HG02571 (cell line): ENCODE data around the gene ARVCF.

Experiments used
- ATAC-seq: cut with Tn5 transposase; IDR thresholded peaks from one replicate; pipeline ENCODE4 v1.9.1; 2021; ENCODE audit warnings: mild to moderate bottlenecking, moderate library complexity; ENCODE audit not compliant: unreplicated experiment

The ARVCF gene

GRCh38 chr22:19987394-19988306 is 29.0 kb downstream of the ARVCF start:
- no peak for ATAC-seq

DNA sequence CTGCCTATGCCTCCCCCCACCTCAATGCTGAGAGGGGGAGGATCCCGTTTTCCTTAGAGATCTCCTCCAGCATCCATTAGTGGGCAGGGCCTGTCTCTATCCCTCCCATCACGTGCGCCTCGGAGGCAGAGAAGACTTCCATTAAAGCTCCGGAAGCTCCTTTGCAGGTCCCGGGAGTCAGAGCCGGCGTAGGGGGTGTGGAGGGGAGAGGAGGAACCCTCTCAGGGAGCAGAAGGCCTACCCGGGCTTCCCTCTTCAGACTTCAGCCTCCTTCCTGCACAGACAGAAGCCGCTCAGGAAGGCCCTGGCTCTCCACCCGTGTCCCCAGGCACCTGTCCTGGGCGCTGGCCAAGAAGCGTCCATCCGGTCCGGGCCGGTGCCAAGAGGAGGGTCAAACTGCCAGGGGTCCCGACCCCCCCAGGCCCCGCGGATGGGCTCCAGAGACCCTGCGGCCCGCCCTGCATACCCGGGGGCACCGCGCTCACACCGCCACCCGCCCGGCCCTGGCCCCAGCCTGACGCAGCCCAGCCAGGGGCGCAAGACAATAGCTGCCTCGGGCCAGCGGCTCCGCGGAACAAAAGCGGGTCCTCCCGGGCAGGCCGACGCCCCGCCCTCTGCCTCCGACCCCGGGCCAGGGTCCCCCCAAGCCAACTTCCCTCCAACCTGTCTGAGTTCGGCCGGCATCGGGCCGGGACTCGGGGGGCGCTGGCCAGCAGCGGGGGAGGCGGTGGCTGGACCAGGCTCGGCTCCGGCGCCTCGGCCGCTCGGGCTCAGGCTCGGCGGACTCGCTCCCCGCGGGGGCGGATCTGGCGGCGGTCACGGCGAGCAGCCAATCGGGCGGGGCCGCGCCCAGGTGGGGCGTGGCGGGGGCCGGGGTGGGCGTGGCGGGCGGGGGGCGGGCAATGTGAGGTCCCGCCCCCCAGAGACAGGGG is 29.9 kb downstream of the ARVCF start:
- ATAC-seq: no peak

DNA sequence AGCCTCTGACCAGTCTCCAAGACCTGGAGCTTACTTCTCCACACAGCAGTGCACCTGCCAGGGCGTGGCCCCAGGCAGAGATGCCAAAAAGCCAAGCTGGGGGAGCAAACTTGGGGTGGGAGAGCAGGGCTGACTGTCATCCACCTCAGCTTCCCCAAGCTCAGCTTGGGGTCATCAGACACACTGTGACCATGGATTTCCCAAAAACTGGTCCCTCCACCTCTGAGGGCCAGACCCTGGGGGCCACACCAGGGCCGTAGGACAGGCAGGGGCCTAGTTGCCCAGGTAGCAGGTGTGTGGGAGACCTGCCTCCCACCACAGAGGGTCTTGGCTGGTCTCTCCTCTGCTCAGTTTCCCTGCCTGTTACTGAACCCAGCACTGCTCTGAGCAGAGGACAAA is 30.6 kb downstream of the ARVCF start:
- no peak for ATAC-seq

- ATAC-seq: no peak
Measured at GRCh38 chr22:19984851-19985811, 31.5 kb downstream of the ARVCF start.

DNA sequence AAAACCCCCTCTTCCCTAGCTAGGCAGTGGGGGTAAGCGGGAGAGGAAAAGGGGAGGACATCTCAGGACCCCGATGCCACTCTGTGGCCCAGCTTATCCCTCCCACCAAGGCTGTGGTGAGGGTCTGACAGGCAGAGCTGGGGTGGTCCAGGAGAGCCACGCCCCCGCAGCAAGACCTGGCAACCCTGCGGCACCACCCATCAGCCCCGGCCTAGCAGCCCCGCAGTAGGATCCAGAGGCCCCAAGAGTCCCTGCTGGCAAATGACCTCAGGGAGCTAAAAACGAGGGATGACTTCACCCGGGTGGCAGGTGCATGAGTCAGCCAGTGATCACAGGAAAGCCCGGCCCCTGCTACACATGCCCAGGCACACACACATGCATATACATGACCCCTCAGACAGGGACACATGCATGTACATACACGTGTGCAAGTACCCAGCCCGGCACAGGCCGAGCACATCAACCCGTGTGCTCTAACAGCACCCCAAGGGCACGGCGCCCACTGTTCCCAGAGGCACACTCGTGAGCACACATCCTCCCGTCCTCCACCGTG is 32.3 kb downstream of the ARVCF start:
- ATAC-seq: no peak

- ATAC-seq: no peak
Measured at GRCh38 chr22:19983741-19984140, 32.9 kb downstream of the ARVCF start.

- ATAC-seq: no peak
Measured at GRCh38 chr22:19982991-19983578, 33.5 kb downstream of the ARVCF start.

DNA sequence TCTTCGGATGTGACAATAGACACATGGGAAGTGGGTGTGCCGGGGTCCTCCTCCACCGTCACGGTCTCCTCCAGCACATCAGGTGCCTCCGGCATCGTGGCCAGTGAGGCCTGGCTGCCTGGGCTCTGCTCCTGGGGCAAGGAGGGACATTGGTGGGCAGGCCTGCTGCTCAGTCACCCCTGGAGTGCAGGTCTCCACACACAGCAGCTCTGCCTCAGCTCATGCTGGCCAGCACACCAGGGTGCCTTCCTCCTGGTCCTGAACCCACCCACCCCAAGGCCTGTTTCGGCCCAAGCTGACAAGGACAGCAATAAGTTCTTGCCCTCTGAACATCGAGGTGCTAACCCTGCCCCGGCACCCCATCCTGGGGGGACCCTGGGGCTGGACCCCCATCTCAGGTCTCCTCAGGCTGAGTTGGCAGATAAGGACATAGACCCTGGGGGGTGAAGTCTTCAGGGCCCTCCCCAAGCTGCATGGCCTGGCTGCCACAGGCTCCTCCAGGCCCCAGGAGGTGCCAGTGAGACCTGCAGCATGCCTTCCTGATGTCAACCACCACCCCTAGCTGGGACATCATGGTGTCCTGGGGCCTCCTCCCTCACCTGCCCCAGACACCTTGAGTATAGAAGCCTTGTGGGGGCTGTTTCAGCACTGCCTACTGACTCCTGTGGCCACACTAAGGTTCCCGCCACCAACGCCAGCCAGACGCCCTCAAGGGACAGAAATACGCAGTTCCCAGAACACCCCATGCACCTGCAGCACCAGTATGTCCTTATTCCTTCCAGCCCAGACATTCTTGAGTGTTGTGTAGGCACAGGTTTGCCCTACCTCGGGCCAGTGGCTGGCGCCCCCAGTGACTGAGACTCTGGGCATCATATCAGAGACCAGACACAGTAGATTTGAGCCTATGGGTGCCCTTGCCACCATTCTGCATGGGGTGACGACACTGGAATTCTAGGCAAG is 34.4 kb downstream of the ARVCF start:
- no peak for ATAC-seq

GRCh38 chr22:19981171-19981960 is 35.3 kb downstream of the ARVCF start:
- ATAC-seq: no peak

GRCh38 chr22:19980766-19981165 is 35.9 kb downstream of the ARVCF start:
- no peak for ATAC-seq

DNA sequence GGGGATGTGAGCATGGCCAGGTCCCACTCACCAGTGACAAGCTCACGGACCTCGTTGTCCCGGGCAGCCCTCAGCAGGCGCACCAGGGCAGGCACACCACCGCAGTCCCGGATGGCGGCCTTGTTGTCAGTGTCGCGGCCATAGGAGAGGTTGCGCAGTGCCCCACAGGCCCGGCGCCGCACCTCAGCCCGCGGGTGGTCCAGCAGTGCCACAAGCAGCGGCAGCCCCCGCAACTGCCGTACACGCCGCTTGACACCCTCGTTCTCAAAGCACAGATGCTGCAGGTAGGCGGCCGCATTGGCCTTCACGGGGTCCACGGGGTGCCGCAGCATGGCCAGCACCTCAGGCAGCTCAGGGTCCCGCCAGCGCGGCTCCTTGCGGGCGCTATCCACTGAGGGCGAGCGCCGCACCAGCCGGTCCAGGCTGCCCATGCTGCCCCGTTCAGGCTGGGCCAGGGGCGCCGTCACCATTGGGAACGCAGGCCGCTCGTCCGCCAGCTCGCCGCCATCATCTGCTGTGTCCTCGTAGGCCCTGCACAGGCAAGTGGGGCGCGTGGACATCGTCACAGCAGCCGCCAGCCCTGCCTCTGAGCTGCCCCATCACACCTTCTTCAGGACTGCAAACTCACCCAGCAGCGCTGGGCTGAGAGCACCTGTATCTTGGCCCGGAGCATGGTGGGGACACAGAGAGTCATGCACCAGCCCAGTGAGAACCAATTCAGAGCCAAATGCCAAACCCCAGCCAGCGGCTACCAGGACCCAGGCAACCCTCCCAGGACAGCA is 36.7 kb downstream of the ARVCF start:
- no peak for ATAC-seq

DNA sequence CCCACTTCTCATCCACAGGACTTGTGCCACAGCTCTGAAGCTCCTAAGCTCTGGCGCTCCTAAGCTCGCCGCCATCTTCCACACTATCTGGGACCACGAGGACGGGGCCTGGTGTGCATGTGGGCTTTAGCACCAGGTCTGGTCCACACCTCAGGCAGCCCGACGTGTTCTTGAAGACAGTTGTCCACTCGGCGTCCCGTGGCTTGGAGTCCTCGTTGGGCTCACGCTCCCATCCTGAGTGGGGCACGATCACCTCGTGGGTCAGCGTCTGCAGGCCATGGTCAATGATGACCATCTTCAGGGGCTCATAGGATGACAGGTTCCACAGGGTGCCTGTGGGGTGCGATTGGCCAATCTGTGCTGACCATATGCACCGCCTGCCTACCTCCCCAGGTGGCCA is 37.9 kb downstream of the ARVCF start:
- ATAC-seq: no peak

DNA sequence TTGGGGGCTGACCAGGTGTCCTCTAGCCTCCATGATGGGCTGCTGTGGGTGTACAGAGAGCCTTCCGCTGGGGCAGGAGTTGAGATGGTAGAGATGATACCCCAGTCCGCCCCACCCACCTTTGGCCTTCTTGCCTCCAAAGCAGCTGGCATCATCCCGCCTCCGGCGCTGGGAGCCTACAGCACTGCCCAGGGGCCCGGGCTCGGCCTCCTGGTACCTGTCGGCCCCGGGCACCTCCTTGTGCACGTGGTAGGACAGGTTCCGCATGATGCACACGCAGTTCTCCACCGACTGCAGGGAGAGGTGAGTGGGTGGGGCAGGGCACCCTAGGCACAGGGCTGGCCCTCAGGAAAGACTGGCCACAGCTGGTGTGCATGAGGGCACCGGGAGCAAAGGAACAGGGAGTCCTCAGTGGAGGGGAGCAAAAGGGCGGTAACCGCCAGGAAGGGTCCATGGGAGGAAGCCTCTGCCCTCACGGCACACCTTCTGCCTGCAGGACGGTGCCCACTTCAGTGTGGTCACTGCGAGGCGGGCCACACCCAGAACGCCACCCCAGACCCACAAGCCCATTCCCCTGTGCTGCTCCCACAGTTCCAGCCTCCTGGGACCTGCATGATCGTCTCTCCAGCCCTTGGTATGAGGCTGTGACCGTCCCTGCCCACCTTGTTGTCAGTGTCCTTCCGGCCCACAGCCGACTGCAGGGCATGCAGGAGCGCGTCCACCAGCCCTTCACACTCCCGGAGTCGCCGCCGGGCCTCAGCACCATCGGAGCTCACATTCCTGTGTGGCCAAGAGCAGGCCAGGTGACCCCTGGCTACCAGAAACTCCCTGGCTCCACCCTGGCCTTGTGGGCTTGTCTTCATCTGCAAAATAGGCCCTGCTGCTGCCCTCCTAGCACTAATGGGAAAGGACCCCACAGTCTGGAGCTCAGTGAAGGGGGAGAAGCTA is 39.1 kb downstream of the ARVCF start:
- no peak for ATAC-seq

DNA sequence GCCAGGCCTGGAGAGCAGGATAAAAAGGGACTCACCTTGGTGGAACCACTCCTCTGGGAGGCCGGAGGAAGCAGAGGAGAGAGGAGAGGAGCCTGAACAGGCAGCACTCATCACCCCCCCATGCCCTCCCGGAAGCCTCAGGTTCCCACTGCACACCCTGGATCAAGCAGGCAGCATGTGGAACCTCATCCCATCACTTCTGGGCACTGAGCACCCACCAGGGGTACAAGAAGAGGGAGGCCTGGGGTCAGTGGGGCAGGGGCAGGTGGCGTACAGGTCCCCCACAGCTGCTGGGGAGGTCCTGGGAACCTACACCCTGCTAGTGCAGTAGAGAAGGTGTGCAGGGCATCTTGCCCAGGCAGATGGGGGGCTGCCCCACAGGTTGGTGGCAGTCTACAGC is 40.0 kb downstream of the ARVCF start:
- no peak for ATAC-seq

DNA sequence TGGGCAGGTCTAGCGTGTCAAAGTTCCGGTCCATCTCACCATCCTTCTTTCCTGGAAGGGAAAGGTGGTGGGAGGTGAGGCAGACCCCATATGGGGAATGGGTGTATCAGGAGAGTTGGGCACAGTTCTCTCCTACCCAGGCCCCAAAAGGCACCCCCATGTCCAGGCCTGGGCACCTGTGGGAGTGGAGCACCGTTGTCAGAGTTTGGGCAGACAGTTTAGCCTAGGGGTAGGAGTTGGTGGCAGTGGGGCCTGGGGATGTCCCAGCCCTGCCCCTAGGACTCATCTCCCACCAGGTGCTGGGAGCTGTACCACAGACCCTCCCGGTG is 41.0 kb downstream of the ARVCF start:
- ATAC-seq: no peak
